GM18502 (cell line): ENCODE data around the gene CFAP65.

Source experiments
- ATAC-seq: cut with Tn5 transposase; IDR thresholded peaks from one replicate; pipeline ENCODE4 v1.9.1; 2021; ENCODE audit warnings: mild to moderate bottlenecking; ENCODE audit not compliant: unreplicated experiment, poor library complexity

Gene CFAP65

GRCh38 chr2:218993345-218994315 lies 47.7 kb downstream of the CFAP65 start, which contains the start of gene CRYBA2:
Gene CRYBA2 (minus strand): TSS chr2:218993422. CDS start chr2:218993176, 246 bp downstream.
- no peak for ATAC-seq

- ATAC-seq, result no peak
These were observed 48.5 kb downstream of the CFAP65 start for GRCh38 chr2:218992703-218993344.

- ATAC-seq, result no peak
These were observed 49.1 kb downstream of the CFAP65 start for GRCh38 chr2:218992196-218992595.

- no peak for ATAC-seq
These were observed 49.6 kb downstream of the CFAP65 start for GRCh38 chr2:218991674-218992168.

GRCh38 chr2:218990612-218991011 lies 50.7 kb downstream of the CFAP65 start:
- ATAC-seq, result no peak

GRCh38 chr2:218990052-218990451 lies 51.3 kb downstream of the CFAP65 start:
- ATAC-seq, result no peak

GRCh38 chr2:218988650-218989049 lies 52.7 kb downstream of the CFAP65 start:
- no peak for ATAC-seq

GRCh38 chr2:218988164-218988563 lies 53.2 kb downstream of the CFAP65 start:
- no peak for ATAC-seq

- ATAC-seq, result no peak
These were observed 55.1 kb downstream of the CFAP65 start for GRCh38 chr2:218986148-218986761.

- no peak for ATAC-seq
These were observed 55.8 kb downstream of the CFAP65 start for GRCh38 chr2:218985325-218986091.

- ATAC-seq, result no peak
These were observed 56.3 kb downstream of the CFAP65 start, which contains the start of gene FEV for GRCh38 chr2:218985021-218985324. Gene FEV (minus strand): TSS chr2:218985184. CDS start chr2:218985075, 109 bp downstream.

- ATAC-seq, result no peak
These were observed 56.9 kb downstream of the CFAP65 start for GRCh38 chr2:218984239-218985020.

- no peak for ATAC-seq
These were observed 57.4 kb downstream of the CFAP65 start for GRCh38 chr2:218983934-218984238.

- no peak for ATAC-seq
These were observed 57.9 kb downstream of the CFAP65 start for GRCh38 chr2:218983263-218983933.

GRCh38 chr2:218982586-218983262 lies 58.6 kb downstream of the CFAP65 start:
- no peak for ATAC-seq

- no peak for ATAC-seq
These were observed 59.3 kb downstream of the CFAP65 start for GRCh38 chr2:218981881-218982585.

- ATAC-seq, result no peak
These were observed 59.9 kb downstream of the CFAP65 start for GRCh38 chr2:218981390-218981880.
